Uterus (tissue), 2 donors: ENCODE results near the gene ADCY3.

Experiments used
- POLR2A ChIP-seq, 2 donors: fragments of 450-650 bp; IDR thresholded peaks; one replicate each; pipeline ENCODE4 v1.6.1; 2016; ENCODE audit warnings: antibody characterized with exemption in 2 of 2, mild to moderate bottlenecking in 1 of 2, moderate library complexity in 1 of 2
- TF ChIP-seq, protein P1 (sequence below), 4 experiments: fragments of 200-600 bp in 2 of 4; fragments of 450-650 bp in 2 of 4; sonication (generic) in 2 of 4; IDR thresholded peaks; one replicate each; pipeline ENCODE4 v1.5.1; 2016 to 2019; ENCODE audit warnings: antibody characterized with exemption in 4 of 4, mild to moderate bottlenecking in 2 of 4, moderate library complexity in 1 of 4

DNA sequence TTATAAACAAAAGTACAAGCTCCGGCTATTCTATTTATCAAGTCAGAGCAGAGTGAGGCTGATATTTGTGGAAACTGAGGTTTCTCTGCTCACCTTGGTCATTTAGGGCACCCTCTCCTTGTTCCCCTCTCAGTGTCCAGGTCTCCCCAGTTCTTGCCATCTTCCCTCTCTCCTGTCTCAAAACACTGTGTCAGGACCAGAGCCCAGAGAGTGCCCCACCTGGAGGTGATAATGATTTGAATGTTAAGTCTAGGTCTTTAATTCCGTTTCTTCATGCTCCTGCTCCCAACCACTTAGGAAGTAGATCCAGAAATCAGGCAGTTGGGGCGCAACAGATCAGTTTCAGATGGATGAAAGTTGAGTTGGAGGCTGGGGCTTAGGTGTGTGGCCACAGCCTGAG lies 9.2 kb upstream of the ADCY3 start:
- TF ChIP-seq, protein P1, sequence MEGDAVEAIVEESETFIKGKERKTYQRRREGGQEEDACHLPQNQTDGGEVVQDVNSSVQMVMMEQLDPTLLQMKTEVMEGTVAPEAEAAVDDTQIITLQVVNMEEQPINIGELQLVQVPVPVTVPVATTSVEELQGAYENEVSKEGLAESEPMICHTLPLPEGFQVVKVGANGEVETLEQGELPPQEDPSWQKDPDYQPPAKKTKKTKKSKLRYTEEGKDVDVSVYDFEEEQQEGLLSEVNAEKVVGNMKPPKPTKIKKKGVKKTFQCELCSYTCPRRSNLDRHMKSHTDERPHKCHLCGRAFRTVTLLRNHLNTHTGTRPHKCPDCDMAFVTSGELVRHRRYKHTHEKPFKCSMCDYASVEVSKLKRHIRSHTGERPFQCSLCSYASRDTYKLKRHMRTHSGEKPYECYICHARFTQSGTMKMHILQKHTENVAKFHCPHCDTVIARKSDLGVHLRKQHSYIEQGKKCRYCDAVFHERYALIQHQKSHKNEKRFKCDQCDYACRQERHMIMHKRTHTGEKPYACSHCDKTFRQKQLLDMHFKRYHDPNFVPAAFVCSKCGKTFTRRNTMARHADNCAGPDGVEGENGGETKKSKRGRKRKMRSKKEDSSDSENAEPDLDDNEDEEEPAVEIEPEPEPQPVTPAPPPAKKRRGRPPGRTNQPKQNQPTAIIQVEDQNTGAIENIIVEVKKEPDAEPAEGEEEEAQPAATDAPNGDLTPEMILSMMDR (IDR thresholded peaks at IDR 0.05), result no peak
- no peak for TF ChIP-seq POLR2A (IDR thresholded peaks at IDR 0.05)
